GM19324 (cell line): ENCODE measurements around the gene CDC42EP4.
"Not testable (repeated sequence)": the region's sequence is repeated elsewhere in the genome, so short reads cannot be mapped to it uniquely, and the experiment has no call there.

ENCODE experiments used
- ATAC-seq: cut with Tn5 transposase; IDR thresholded peaks from one replicate; pipeline ENCODE4 v1.9.1; 2021; ENCODE audit warnings: mild to moderate bottlenecking, moderate library complexity; ENCODE audit not compliant: unreplicated experiment, low FRiP score

CDC42EP4 gene

DNA sequence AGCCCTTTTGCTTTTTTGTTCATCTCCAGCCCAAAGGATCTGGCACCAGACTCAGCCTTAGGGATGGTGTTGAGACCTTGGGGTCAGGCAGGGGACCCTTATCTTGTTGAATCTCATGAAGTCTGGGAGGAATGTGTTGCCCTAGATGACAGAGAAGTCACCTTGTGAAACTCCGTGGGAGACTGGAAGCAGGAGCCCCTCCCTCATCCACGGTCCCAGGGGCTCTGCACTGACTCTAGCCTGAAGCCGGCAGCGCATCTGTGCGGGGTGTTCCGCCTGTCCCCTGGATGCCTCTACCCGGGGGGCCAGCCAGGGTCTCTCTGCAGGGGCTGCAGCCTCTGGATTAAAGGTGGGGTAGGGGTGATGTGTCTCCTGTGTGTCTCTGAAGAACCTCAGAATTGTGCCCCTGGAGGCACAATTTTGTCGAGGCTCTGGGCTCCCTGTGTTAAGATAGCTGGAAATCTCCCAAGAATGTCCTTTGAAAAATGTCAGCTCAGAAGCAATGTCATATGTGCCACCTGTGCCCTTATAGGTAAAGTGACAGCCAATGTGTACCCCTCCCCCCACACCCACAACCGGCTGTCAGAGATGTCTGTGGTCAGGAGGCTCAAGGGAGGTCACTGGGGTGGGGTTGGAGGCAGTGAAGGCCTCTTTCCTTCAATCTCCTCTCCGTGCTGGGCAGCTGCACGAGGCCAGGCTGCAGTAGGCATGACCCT is 32.1 kb upstream of the CDC42EP4 start:
- ATAC-seq: no peak

DNA sequence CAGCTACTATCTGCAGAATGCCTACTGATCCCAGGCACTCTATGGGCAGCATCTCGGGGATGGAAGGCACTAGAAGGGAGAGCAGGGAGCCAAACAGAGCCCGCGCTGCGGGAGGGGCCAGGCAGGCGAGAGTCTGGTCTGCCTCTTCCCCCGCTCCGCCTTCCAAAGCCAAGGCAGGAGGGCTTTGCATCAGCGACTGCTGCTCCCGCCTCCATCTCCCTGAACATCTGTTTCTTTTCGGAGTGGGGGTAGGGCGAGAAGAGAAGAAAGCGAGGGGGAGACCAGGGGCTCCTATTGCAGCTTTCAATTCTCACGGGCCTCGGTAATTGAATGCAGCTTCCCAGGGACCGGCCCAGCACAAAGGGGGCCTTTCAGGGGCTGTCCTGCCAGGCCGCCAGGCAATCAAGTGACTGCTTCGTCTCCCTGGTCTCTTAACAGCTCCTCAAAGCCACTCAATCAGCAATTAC is 31.4 kb upstream of the CDC42EP4 start:
- no peak for ATAC-seq

DNA sequence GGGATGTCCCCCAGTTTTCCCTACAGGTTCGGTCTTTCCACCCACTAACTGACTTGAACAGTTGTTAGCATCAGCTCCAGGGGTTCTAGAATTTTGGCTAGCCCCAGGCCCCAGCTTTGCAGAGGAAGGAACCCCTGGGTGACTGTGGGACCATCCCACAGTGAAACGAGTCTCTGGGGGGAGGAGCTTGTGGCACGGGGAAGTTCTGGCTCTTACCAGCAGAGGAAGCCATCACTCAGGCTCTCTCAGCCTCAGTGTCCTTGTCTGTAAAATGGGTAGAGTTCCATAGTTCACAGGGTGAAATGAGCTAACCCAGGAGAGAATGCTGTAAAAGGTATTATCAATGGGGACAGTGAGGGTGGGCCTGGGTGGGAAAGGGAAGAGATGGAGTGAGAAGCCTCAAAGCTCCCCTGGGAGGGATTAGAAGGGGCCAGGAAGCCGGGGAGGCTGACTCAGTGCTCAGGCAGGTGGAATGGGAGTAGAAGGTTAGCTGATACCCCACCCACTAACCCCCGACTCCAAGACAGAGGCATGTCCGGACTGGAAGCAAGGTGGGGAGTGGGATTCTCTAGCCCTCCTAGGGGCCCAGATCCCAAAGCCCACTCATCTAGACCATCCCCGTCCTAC is 30.9 kb upstream of the CDC42EP4 start:
- ATAC-seq: no peak

DNA sequence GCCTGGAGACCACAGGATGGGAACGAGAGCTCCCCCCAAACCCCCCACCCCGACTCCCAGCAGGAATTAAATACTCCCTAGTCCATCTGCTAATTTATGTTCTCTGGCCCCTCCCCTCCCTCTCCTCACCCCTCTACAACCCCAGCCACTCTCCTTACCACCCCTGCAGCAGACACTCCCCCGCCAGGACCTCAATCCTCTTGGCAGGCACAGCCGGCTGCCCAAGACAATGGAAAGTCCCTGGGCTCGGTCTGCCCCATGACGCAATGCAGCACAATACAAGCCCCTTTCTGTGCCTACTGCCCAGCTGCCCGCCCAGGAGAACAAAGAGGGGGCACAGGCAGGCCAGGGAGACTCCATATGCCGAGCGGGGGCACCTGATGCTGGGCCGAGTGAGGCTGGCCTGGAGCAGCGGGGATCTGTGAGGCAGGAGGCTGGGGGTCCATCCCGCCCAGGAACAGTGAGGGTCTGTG is 30.3 kb upstream of the CDC42EP4 start:
- ATAC-seq: no peak

DNA sequence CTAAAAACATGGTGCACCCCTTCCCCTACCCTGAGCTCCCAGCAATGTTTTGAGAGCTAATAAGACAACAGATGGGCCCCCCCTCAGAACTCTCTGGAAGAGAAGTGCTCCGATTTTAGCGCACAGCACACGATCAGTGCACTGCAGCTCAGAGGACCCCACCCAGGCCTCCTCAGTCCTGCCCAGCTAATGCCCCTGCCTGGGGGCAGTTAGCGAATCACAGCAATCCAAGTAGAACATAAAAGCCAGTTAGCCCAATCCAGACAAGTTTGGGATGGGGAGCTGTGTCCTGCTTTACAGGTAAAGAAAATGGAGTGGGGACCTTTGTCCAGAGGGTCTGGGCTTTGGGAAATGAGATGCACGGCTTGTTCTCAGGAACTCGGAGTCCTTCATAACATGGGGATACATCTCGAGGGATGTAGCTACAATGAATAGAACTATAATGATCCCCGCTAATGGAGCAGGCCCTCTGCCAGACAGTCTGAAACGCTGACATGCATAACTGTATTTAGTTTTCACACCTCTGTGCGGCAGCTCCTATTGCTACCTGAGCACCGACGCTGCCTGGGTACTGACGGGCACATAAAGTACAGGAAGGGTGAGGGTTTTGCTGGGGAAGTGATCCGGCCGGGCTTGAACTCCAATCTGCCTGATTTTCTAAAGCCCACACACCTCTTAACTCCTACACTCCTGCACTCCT is 29.7 kb upstream of the CDC42EP4 start:
- ATAC-seq: no peak

DNA sequence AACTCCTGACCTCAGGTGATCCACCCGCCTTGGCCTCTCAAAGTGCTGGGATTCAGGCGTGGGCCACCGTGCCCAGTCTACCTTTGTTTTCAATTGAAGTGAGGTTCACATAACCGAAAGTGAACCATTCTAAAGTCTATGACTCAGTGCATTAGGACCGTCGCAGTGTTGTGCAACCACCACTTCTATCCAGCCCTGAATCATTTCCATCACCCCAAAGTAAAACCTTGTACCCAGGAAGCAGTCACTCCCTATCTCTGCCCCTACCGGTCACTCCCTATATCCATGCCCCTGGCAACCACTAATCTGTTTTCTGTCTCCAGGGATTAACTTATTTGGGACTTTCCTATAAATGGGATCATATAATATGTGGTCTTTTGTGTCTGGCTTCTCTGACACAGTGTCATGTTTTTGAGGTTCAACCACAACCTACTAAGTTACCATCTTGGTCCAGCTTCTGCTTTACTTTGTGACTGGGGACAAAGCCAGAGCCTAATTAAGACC is 28.3 kb upstream of the CDC42EP4 start:
- ATAC-seq: no peak

DNA sequence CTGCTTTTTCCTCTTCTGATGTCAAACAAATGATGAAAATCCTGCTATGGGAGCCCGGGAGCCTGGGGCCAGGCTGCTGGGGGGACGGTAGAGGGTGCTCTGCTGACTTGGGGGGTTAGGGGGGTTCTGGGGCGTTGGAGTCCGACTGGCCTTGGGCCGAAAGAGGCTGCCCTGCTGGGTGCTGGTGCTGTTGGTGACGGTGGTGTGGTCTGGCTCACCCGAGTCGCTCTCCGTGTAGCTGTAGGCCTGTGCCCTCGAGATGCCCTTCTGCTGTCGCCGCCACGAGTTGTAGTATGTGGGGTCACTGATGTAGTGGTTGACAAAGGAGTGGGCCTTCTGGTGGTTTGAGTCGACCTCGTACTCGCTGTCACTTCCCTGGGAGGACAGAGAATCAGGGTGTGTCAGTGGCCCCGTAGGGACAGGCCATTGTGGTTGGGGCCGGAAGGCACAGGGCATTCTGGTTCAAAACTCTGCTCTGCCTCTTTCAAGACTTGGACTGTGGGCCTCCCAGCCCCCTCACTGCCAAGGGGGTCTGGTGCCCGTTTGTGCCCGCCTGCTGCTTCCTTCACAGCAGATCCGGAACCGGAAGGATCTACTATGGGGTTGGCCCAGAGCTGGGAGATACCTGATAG is 26.9 kb upstream of the CDC42EP4 start:
- ATAC-seq: no peak

DNA sequence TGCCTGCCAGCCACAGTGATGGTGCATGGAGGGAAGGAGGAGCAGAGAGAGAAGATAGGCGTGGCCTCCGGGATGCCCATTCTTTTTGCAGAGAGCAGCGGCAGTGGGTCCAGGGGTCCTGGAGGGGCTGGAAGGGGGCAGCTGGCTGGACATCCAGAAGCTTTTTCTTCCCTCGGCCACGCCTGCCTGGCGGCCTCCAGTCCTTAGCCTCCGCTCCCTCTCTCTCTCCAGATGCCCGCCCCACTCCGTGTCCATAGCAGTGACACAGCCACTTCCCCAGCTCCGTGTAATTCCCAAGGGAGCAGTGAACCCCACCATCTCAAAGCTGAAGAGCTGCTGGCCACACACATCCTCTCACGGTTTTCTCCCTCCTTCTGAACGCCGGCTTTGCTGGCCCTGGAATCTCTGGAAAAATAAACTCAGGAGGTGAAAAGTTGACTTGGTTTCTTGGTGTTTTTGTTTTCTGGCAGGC is 26.3 kb upstream of the CDC42EP4 start:
- ATAC-seq: no peak

DNA sequence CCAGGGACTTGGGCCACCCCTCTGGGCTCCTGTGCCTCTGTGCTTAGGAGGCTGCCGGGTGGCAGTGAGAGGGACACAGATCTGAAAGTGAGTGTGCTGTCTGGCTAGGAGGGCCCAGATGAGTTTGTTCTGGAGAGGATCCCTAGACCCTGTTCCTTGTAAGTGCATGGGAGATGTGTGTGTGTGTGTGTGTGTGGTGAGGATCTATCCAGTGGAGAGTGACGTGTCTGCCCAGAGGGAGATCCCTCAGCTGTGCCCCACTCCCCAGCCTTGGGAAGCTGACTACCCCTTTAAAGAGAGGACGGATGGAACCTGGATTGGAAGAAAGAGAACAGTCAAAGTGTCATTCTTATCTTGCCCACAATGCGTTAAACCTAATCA is 25.5 kb upstream of the CDC42EP4 start:
- ATAC-seq: no peak

DNA sequence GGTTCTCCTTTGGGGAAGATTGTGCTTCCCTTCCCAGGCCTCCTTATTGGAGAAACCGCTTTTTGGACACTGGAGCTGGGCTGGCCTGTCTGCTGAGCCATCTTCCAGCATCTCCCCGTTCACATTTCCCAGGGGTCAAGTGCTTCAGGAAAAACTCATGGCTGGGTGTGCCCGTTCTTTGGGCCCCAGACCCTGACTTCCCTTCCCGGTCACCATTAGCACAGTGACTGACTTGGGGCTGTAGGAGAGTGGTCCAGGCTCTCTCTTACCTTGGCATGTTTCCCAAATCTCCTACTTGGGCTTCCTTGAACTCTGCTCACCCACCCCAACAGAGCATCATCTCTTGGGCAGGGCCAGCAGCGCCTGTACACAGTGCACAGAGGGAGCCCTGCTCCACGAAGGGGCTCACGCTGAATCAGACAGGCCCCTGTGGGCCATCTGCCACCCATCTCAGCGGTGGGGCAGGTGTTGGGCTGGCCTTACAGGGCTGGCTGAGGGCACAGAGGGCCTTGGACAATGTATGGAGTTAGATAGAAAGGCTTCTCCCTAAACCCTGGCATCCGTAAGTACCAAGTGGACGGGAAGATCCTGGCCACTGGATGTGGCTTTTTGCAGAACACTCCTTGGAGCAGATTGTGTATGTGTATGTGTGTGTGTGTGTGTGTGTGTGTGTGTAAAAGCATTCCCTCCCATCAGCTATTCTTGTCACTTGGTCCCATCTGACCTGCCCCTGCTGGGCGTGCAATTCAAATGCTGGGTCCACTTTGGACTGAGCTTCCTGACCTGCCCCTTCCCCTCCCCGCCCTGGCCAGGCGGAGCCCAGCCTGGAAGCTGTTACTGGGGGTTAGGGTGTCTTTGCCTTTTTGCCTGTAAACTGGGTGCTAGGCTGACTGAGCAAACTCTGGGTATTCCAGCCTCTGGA is 24.9 kb upstream of the CDC42EP4 start:
- ATAC-seq: no peak

DNA sequence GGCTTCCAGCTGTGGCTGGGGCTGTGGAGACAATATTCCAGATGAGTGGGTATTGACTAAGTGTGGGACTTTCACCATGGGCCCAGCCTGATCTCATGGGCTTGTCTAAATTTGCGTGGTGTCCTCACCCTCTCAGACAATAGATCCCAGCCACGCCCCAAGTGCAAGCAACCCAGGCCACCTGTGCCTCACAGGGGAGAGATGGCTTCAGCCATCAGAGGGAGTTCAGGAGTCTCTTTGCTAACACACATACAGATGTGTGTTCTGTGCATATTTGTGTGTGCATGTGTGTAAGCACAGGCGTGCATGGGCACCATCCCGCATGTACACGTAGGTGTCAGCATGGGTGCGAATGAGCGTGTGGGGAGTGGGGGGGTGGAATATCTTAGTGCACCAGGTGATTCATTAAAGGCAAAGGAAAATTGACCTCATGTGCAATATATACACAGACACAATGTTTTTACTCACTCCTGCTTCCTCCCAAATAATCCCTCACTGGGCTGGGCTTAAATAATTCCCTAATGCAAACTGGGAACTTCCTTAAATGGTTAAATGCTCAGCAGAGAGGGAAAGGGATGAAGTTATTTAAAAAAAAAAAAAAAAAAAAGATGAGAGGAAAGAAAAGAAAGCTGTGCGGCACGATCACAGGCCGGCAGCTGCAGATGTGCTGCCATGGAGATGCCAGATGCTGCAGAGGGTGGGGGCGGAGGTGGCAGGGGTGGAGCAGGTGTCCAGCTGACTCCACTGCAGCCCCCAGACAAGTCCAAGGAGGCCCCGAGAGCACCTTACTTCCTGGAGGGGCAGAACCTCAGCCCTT is 24.0 kb upstream of the CDC42EP4 start:
- ATAC-seq: no peak

DNA sequence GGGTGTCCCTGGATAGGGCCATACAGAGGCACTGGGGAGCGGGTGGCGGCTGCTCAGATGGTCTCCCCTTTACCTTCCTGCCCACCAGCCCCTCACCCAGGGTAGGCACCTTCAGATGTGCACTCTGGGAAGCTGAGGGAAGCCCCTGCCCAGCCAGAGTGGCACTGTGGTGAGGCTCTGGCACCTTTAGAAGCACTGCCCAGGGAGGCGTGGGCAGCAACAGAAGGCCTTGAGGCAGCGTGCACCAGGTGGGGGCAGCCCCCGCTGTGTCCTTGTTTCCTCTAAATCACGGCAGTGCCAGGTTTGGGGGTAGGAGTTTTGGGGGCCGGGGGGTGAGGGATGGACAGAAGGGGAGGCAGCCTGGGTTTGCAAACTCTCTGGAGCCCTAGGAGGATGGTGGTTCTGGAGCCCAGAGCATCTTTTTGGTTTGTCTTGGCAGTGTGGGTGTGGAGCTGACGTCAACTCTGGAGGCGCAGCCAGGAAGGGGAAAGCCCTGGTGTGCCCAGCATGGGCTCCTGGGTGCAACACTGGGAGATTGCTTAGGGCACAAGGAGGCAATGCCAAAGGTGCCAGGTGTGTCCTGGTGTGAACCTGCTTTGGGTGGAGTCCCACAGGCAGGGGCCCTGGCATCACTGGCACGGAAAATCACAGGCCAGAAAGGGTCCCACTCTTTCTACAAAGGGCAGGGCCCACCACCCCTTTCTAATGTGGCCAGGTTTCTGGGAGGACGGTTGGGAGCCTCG is 23.1 kb upstream of the CDC42EP4 start:
- no peak for ATAC-seq

DNA sequence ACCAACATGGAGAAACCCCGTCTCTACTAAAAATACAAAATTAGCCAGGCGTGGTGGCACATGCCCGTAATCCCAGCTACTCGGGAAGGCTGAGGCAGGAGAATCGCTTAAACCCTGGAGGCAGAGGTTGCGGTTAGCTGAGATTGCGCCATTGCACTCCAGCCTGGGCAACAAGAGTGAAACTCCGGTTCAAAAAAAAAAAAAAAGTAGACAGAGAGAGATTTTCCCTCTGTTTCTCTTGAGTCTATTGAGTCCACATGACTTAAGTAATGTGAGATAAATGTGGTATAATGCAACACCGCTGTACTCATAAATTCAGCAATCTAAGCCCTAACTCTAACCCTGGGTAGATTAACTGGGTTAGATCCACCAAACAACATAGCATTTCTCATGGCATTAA is 21.6 kb upstream of the CDC42EP4 start:
- not testable (repeated sequence) for ATAC-seq

DNA sequence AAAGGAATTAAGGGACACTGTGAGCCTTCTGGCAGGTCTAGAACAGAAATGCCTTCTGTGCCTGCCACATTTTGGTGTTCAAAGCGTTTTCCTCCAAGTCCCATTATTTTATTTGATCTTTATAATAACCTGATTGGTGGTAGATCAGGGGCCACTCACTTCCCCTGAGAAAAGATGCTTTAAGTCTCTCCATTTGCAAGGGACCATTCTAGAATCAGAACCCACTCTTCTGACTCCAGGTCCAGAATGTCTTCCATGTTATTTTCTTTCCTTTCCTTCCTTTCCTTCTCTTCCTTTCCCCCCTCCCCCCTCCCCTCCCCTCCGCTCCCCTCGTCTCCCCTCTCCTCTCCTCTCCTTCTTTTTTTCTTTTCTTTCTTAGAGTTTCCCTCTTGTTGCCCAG is 19.3 kb upstream of the CDC42EP4 start:
- ATAC-seq: no peak

DNA sequence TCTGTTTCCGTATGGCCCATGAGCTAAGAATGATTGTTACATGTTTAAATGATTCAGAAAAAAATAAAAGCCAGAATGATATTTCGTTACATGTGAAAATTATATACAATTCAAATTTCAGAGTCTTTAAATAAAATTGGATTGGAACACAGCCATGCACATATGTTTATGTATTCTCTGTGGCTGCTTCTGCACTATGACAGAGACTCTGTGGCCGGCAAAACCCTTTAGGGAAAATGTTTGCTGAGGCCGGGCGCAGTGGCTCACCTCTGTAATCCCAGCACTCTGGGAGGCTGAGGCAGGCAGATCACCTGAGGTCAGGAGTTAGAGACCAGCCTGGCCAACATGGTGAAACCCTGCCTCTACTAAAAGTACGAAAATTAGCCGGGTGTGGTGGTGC is 15.9 kb upstream of the CDC42EP4 start:
- ATAC-seq: no peak

DNA sequence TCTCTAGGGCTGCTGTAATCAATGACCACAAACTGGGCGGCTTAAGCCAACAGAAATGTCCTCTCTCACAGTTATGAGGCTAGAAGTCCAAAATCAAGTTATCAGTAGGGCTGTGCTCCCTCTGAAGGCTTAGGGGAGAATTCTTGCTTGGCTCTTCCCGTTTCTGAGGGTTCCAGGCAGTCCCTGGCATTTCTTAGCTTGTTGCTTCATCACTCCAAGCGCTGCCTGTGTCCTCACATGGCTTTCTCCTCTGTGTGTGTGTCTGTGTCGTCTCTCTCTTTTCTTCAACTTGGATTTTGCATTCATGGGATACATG is 13.7 kb upstream of the CDC42EP4 start:
- no peak for ATAC-seq

DNA sequence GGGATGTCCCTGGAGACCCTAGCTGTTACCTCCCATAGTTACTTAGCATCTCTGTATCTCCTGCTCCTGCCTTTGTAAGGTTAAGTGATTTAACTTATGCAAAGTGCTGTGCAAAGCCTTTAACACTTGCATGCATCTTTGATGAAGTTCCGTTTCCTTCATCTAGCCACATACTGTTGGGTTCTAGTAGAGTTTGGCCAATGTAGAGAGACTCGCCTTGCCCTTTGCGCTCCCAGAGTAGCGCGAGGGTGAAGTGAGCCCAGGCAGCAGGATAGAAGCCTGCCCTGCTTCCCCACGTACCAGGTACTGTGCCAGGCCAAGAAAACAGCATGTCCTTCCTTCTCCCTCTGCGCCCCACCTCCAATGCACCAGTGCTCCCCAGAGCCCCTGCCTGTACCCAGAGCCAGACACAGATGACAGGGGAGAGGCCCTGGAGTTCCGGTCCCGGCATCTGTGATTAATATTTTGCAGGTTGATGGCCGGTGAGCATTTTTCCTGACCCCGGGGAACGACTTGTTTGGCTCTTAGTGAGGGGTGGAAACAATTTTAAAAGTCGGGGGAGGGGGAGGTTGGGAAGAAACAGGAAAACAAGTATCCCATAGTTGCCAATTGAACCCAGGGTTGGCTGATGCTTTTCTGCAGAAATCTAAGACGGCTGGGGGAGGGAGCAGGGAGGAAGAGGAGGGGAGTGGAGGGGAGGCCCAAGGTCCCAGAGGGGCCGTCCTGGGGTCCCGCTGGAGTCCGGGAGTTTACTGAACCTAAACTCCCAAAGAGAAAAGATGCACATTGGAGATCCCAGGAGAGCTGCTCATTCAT is 13.1 kb upstream of the CDC42EP4 start:
- no peak for ATAC-seq

DNA sequence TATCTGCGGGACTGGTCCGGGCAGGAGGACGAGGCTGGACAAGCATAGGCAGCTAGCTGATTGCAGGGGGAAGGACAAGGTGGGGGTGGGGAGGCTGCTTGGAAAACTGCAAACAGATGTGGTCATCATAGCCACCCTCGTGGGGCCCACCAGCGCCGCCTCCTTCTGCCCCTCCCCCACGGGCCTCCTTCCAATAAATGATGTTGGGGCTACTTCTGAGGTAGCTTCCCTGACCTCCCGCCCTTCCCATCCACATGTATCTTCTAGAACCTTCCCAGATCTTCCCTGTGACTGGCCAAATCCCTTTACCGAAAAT is 12.3 kb upstream of the CDC42EP4 start:
- no peak for ATAC-seq
